RCC 7860 (cell line): ENCODE data around the gene IL37.

Experiments used
- DNase-seq: peaks from one replicate; pipeline ENCODE4 v3.0.0-alpha.2; 2015; ENCODE audit warnings: low spot score
- FAIRE-seq: peaks from 2 replicates; lab custom pipeline; 2012; peaks lifted over from hg19 to GRCh38; lab: Jason Lieb, UNC

Gene IL37, protein sequence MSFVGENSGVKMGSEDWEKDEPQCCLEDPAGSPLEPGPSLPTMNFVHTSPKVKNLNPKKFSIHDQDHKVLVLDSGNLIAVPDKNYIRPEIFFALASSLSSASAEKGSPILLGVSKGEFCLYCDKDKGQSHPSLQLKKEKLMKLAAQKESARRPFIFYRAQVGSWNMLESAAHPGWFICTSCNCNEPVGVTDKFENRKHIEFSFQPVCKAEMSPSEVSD

GRCh38 chr2:112910865-112911264 lies at the start of gene IL37:
Gene IL37, plus strand, starts transcription at chr2:112911165. Its CDS starts 1,848 bp downstream, at chr2:112913013.
- FAIRE-seq (no peak), DNase-seq (no peak)

GRCh38 chr2:112864072-112864471 lies 46.9 kb upstream of the IL37 start:
- FAIRE-seq (no peak), DNase-seq (no peak)

GRCh38 chr2:112866128-112866835 lies 44.7 kb upstream of the IL37 start:
- no peak for FAIRE-seq
- no peak for DNase-seq

DNA sequence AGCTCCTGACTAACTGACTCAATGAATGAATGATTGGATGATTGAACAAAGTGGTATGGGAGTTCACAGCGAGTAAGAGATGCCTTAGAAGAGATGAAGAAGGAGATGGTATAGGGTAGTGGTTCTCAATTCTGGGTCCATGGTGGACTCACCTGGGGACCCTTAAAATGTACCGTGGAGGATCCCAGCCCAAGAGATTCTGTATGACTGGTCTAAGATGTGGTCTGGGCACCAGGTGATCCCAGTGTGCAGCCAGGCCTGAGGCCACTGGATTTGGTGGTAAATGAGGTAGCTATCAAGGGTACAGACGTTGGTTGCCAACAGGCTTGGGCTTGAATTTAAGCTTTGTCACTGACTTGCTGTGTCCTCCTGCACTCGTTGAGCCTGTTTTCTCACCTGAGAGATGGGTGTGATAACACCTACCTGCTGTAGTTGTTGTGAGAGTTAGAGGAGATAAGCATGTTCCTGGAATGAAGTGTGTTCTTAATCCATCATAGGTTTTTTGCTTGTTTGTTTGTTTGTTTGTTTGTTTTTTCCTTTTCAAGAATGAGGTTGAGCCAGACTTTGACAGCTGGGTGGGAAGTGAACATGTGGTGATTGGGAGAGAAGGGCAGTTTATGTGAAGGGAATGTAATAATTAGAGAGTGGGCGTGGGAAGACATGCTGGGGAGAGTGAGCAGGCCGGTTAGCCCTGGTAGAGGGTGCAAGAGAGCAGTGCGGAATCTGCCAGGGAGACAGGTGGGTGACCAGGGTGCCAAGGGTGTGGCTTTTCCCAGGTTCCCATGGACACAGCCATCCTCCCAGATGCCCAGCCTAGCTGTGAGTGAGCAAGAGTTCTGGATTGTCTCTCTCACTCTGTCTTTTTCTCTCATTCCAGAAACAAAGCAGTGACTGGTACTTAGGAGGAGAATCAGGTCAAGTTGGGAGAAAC lies 43.0 kb upstream of the IL37 start:
- no peak for FAIRE-seq

DNA sequence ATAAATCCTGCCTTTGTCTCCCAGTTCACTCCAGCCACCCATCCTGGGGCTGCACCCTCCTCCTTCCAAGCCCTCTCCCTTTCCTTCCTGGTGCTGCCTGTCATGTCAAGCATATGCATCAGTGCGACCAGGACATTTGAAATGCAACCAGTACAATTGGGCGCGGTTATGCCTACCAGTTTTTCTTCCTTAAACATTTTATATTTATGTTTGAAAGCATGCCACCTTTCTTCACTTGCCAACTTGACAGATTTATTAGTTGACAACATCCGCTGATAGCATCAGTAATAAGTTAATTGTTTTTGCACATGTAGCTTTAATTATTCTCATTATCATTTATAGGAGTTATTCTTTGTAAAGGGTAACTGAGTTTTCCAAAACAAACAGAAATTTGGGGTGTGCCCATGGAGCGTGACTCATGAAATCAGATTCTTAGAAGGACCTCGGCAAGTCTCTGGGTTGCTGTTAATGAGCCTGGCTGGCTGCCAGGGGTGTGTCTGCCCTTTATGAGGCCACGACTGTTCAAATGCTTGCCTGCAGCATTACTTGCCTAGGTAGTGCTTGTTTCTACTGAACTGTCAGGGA lies 41.6 kb upstream of the IL37 start:
- FAIRE-seq = peak; percentile 10
- peak; percentile 19 for DNase-seq

More for the DNA sequence above, 43.0 kb upstream of the IL37 start:
- DNase-seq = no peak

DNA sequence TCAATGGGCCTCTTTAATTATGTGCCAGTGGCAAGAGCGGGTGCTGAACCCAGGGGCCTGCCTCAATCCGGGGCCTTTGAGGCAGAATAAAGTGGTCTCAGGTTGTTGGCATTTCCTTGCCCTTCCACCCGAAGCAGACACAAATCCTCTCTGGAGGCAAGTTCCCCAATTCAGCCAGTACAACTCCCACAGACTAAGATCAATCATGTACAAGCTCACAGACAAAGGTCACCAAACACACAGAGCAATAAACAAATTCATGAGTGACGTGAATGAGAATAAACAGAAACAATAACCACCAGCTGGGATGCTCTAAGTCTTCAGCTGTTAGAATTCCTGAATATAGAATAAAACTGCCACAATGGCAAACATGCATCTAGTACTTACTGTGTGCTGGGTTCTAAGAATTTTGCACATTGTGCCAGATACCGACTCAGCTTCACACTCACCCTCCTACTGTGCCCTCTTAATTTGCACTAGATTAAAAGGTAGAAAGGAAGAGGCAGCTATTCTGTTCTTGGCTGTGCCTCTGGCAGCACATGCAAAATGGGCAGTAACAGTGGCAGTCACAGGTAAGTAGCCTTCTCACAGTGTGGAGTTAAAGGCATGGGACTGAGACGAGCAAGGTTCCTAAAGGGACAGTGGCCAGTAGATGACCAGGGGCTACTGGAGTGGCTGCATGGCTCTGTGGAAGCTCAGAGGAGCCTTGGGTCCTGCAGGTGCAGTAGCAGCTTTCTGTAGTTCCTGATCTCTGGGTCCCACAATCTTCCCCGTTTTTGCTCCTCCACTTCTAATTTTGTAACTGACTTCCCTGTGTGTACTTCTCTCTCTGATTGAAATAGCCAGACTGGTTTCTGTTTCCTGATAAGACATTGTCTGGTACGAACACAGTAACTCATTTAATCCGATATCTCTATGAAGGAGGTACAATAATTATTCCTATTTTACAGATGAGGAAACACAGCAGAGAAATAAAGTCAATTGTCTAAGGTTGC lies 39.8 kb upstream of the IL37 start:
- no peak for FAIRE-seq
- DNase-seq = no peak

GRCh38 chr2:112876257-112876970 lies 34.6 kb upstream of the IL37 start:
- DNase-seq (no peak), FAIRE-seq (no peak)

GRCh38 chr2:112876971-112877361 lies 34.0 kb upstream of the IL37 start:
- no peak for FAIRE-seq
- DNase-seq = no peak

DNA sequence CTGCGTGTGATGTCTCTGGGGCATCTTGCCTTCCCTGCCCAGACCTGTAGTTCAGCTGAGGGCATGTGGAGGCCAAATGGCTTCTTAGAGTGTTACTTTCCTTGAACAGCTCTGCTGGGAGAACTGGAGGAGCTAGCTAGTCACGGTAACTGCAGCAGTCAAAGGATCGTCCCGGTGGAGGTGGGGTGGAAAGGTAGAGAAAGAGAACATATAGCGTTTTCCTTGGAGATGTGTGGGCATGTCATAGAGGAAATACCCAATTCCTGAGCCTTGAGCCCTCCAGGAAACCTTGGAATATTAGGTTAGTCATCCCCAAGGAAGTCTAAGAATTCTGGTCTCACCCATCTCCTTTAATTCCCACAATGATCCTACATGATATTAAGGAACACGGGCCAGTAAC lies 33.5 kb upstream of the IL37 start:
- FAIRE-seq = no peak
- DNase-seq = peak; percentile 73

DNA sequence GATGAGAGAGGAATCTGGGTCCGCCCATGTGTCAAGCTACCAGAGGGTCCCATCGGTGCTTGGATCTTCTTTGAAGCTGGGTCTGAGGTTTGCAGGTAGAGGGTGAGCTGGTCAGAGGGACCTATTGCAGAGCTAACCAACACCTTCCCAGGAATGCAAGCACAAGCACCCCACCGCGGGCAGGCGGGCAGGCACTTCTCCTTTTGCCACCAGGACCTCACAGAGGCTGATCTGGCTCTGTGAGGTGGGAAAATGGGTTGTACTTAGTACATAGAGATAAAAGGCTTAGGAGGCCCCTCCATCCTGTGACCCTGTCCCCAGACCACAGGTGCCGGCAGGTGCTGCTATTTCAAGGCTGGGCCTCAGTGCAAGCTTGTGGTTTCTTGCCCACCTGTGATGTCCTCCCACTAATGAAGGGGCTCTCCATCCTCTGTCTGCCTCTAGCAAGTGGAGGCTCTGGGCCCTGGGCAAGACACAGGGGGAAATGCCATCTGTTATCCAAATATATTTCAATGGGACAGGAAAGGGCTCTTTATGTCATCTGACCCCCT lies 31.4 kb upstream of the IL37 start:
- no peak for FAIRE-seq
- DNase-seq = no peak

- DNase-seq = peak; percentile 63
- FAIRE-seq = peak; percentile 12
Measured at GRCh38 chr2:112880091-112880531, 30.9 kb upstream of the IL37 start.

DNA sequence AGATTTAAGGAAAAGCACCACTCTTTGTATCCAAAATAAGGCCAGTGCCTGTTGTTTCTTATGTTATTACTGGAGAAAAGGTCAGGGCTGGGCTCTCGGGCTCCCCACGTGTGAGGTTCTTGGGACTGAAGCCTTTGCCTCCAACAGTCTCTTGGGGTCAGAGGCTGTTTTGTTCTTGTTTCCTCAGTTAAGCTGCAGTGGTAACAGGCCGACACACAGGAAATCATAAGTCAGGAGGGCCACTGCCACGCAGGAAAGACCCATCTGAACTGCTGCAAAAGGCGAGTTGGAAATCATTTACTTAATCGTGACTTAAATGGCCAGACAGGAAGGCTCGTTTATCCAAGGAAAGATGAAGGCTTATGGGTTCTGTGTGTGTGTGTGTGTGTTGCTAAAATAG lies 30.3 kb upstream of the IL37 start:
- no peak for FAIRE-seq
- no peak for DNase-seq

DNA sequence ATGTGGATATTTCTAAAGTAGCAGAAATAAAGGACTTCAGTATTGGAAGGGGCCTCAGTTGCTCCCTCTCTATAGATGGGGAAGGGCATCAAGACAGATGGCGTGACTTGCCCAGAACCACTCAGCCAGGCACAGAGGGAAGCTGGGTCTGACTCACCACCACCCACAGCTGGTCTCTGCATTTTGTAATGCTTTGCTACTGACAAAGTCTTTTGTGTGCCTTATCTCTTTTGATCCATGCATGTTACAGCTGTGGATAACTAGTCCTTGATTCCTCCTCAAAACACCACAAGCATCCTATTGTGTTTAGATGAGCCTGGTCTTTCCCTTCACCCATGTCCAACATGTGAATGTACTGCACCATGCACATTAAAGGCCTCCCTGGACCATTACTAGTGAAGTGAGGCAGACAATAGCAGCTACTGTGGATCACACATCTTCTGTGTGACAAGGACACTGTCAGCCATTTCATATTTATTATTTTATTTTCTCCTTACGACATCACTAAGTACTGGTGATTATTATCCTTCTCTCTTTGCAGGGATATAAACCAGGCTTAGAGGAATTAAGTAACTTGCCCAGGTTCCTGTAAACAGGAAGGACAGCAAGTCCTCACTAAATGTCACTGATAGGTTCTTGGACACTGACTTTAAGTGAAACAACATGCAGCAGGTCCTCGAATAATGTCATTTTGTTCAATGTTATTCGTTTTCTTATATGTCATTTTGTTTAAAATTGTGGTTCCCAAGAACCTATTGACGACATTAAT lies 29.6 kb upstream of the IL37 start:
- DNase-seq (peak; percentile 84), FAIRE-seq (peak; percentile 88)

DNA sequence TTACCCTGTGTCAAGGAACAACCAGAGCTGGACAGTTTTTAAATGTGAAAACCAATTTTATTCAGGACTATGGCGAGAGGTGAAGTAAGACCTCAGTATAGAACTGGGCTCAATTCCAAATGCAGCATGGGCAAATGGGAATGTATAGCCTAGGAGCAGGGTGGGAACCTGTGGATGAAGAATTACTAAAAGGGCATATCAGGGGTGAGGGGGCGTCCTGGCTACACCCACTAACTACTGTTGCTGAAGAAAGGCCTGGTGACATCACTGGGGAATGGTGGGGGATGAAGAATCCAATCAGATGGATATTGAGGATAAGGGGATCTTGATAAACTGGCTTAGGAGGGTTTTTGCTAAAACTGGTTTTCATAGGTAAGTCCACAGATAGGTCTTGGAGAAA lies 27.3 kb upstream of the IL37 start:
- FAIRE-seq = no peak
- DNase-seq = no peak

DNA sequence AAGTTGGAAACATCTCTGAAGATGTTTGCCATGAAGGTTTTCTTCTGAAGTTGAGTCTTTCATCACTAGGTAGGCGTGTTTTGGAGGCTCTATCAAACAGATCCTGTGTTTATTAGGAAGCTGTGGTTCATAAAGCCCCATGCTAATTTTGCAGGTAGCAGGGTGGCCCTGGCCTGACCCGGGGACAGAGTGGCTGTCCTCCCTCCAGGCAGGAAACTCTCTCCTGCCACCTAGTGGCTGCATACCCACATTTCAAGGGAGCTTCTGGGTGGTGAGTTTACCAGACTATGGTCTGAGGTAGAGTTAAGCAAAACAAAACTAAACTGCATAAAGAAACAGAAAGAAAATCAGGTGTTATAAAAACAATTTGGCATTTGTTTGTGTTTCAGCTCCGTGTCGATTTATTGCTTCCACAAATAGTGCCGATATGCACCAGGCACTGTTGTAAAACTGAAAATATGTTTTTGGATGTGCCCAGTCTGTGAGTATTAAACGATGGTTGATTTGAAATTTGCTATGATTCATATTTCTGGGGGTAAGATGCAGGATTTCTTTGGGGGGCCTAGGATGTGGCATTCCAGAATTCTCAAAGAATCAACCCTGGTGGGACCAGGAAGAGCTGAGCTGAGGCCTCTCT lies 26.0 kb upstream of the IL37 start:
- FAIRE-seq = peak; percentile 7
- DNase-seq = peak; percentile 33

GRCh38 chr2:112885506-112885902 lies 25.5 kb upstream of the IL37 start:
- DNase-seq = no peak
- no peak for FAIRE-seq

DNA sequence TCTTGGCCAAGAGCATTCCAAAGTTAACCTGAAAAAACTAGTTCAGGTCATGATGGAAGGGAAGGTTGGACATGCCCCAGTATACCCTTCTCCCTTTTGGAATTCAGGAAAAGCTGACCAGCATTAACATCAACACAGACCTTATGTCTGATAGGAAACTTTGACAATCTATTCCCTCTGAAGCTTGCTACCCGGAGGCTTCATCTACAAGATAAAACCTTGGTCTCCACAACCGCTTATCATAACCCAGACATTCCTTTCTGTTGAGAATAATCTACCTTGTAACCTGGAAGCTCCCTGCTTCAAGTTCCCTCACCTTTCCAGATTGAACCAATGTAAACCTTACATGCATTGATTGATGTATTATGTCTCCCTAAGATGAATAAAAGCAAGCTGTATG lies 24.7 kb upstream of the IL37 start:
- DNase-seq = no peak

More for the DNA sequence above, 24.7 kb upstream of the IL37 start:
- FAIRE-seq = no peak
